Thyroid gland (tissue), 4 donors: ENCODE data around the gene ANKRA2. TPM values are rescaled to one million over a fixed set of nuclear protein-coding genes. Genes with fewer than 3 reads are reported as not detected.

Experiments used
- DNase-seq, 2 donors: peaks; one replicate each; pipeline ENCODE4 v3.0.0-alpha.2; 2019
- H3K27ac ChIP-seq, 3 donors: fragments of 200-600 bp; sonication (generic); 1 replicate in 2 of 3; 2 replicates in 1 of 3; pipeline ENCODE4 v1.5.1; 2016 to 2019; ENCODE audit warnings: mild to moderate bottlenecking in 1 of 3, moderate library complexity in 1 of 3
- H3K27me3 ChIP-seq: fragments of 200-600 bp; sonication (generic); one replicate; pipeline ENCODE4 v1.5.1; 2019
- H3K36me3 ChIP-seq, 2 donors: fragments of 200-600 bp; sonication (generic); one replicate each; pipeline ENCODE4 v1.5.1; 2016 to 2019
- H3K4me1 ChIP-seq, 2 donors: fragments of 200-600 bp; sonication (generic); one replicate each; pipeline ENCODE4 v1.5.1; 2017 to 2019
- H3K4me3 ChIP-seq, 3 donors: fragments of 200-600 bp; sonication (generic); replicated peaks in 1 of 3; 1 replicate in 2 of 3; 2 replicates in 1 of 3; pipeline ENCODE4 v1.5.1; 2016; ENCODE audit warnings: mild to moderate bottlenecking in 1 of 3
- H3K9me3 ChIP-seq: fragments of 200-600 bp; sonication (generic); one replicate; pipeline ENCODE4 v1.5.1; 2017
- CTCF ChIP-seq, 6 experiments: fragments of 200-600 bp in 3 of 6; fragments of 450-650 bp in 3 of 6; sonication (generic) in 3 of 6; IDR thresholded peaks; one replicate each; pipeline ENCODE4 v1.5.1; 2016 to 2019; ENCODE audit warnings: antibody characterized with exemption in 6 of 6, mild to moderate bottlenecking in 2 of 6, inconsistent platforms in 1 of 6, moderate library complexity in 1 of 6
- POLR2A ChIP-seq, 2 donors: fragments of 450-650 bp; IDR thresholded peaks; one replicate each; pipeline ENCODE4 v1.6.1; 2017; ENCODE audit warnings: antibody characterized with exemption in 2 of 2, mild to moderate bottlenecking in 2 of 2, moderate library complexity in 1 of 2
- WGBS, 2 donors: methylation state at CpG; one replicate each; pipeline ENCODE4 v1.1.5; 2017; 5-methylcytosine and 5-hydroxymethylcytosine counted together
- intact Hi-C: fragments of 100-400 bp; cut with DNase I; formaldehyde crosslinking; loops from one replicate; pipeline ENCODE4 v1.15.1; 2023
- total RNA-seq, 4 donors: library from RNA; depleted of rRNA; stranded (reverse); fragments of >200 nt; gene quantifications; one replicate each; pipeline ENCODE4 v1.2.3, GENCODE V29; 2016

The ANKRA2 gene
- total RNA-seq, 4 donors from 2014 or later = 43.1 to 82.1 (median 65.0) TPM

GRCh38 chr5:73539730-73540129 lies 25.7 kb downstream of the ANKRA2 start:
- Histone ChIP-seq H3K36me3 (no peaks in the 10 kb centered on the region), H3K27me3 (no peaks in the 10 kb centered on the region), H3K4me1 (peaks cover 5 to 21% of the 10 kb centered on the region in 2 donors), H3K27ac (no peak overlapping the region), H3K4me3 (no peak overlapping the region), H3K9me3 (no peaks in the 10 kb centered on the region)
- DNase-seq = no peak
- intact Hi-C loops = no loop called here
- WGBS, 2 donors = 91 to 94% methylated on average over 2 of the region's 2 CpGs
- TF ChIP-seq CTCF (IDR thresholded peaks at IDR 0.05) (no peak), POLR2A (IDR thresholded peaks at IDR 0.05) (no peak)

DNA sequence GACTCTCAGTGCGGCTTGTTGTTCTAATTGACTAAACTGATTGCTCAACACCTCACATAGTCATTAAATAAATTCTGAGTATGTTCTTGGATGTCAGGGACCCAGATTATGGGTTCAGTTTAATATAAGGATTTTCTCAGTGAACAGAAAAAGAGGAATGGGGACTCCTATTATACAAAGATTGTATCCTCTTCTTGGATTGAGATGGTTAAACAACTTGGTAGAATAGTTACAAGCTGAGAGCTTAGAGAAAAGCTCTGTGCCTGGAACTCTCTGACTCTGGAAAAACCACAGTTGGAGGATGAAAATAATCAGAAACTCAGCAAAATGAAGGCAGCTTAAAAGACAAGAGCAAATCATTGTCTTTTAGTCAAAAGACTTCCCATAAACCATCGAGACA lies 30.5 kb downstream of the ANKRA2 start:
- H3K4me1 ChIP-seq = peaks cover 0 to 11% of the 10 kb centered on the region in 2 donors
- H3K27me3 ChIP-seq = no peaks in the 10 kb centered on the region
- no peaks in the 10 kb centered on the region for H3K36me3 ChIP-seq
- 95 to 97% methylated on average over 2 of the region's 2 CpGs for WGBS, 2 donors
- no peak for TF ChIP-seq CTCF (IDR thresholded peaks at IDR 0.05)
- no peak for TF ChIP-seq POLR2A (IDR thresholded peaks at IDR 0.05)
- no peaks in the 10 kb centered on the region for H3K9me3 ChIP-seq
- no peak overlapping the region for H3K4me3 ChIP-seq
- no peak for DNase-seq
- no peak overlapping the region for H3K27ac ChIP-seq
- intact Hi-C loops = no loop called here

DNA sequence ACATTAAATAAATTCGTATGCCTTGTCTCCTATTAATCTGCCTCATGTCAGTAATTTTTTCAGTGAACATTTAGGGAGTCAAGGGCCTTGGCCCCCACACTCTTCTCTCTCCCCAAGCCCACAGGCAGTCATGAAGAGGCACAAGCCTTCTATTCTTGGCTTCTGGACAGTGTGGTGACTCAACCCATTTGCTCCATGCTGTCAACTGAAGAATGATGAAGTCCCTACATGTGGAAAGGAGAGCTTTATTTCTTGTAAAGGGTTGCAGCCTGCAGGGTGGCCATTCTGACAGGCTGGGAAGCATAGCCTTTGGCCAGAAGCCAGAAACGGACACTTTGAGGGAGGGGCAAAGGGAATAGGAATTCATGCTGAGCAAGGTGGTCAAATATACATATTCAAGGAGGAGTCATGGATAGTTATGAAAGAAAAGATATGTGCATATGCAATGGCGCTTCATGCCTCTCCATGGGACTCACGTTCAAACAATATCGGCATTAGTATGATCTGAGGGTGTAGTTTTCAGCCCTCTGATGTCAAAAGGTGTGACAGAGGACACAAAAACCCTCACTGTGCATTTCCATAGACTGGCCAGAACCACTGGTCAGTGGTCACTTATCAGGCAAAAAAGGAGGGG lies 31.3 kb downstream of the ANKRA2 start:
- no peak for DNase-seq
- 84 to 86% methylated on average over 5 of the region's 5 CpGs for WGBS, 2 donors
- Histone ChIP-seq H3K27ac (no peak overlapping the region), H3K36me3 (no peaks in the 10 kb centered on the region), H3K4me1 (peaks cover 0 to 11% of the 10 kb centered on the region in 2 donors), H3K4me3 (no peak overlapping the region), H3K9me3 (no peaks in the 10 kb centered on the region), H3K27me3 (no peaks in the 10 kb centered on the region)
- TF ChIP-seq POLR2A (IDR thresholded peaks at IDR 0.05) (no peak), CTCF (IDR thresholded peaks at IDR 0.05) (no peak)
- intact Hi-C loops = no loop called here

DNA sequence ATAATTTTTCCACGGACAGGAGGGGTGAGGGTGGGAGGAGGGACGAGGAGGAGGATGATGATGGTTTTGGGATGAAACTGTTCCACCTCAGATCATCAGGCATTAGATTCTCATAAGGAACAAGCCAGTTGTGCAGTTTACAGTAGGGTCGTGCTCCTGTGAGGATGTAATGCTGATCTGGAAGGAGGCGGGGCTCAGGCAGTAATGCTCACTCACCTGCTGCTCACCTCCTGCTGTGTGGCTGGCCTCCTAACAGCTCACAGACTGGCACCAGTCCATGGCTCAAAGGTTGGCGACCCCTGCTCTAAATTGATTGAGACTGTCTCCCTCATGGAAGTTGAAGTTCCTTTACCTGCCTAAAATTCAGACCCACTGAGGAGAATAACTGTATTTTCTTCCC lies 33.2 kb downstream of the ANKRA2 start:
- no peaks in the 10 kb centered on the region for H3K9me3 ChIP-seq
- DNase-seq = no peak
- H3K27me3 ChIP-seq = no peaks in the 10 kb centered on the region
- no peak overlapping the region for H3K27ac ChIP-seq
- WGBS, 2 donors = 79 to 86% methylated on average over 5 of the region's 5 CpGs
- TF ChIP-seq CTCF (IDR thresholded peaks at IDR 0.05) = no peak
- H3K4me1 ChIP-seq = no peaks in the 10 kb centered on the region
- intact Hi-C loops = no loop called here
- H3K36me3 ChIP-seq = no peaks in the 10 kb centered on the region
- H3K4me3 ChIP-seq = no peak overlapping the region

DNA sequence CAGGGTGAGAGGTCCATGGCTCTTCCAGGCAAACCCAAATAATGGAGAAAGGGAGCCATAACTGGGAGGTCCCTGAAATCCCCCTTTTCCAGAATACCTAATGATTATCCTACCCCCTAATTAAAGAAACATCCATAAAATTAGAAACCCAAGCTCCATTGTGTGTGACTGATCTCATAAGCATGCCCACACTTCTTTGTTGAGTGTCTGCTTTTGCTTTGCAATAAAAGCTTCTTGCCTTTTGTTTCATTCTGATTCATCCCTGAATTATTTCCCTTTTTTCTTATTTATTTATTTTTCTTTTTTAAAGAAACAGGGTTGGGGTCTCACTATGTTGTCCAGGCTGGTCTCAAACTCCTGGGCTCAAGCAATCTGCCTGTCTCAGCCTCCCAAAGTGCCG lies 34.1 kb downstream of the ANKRA2 start:
- Histone ChIP-seq H3K36me3 (no peaks in the 10 kb centered on the region), H3K27ac (no peak overlapping the region), H3K9me3 (no peaks in the 10 kb centered on the region), H3K4me3 (no peak overlapping the region), H3K27me3 (no peaks in the 10 kb centered on the region), H3K4me1 (no peaks in the 10 kb centered on the region)
- TF ChIP-seq CTCF (IDR thresholded peaks at IDR 0.05) (no peak), POLR2A (IDR thresholded peaks at IDR 0.05) (no peak)
- intact Hi-C loops = no loop called here
- WGBS, 2 donors = 95 to 100% methylated on average over 1 of the region's 1 CpG
- DNase-seq = no peak
